HCT116 (cell line): ENCODE measurements around the gene TSPAN16. TPM values are rescaled to one million over a fixed set of nuclear protein-coding genes. Genes with fewer than 3 reads are reported as not detected.

ENCODE experiments used
- ATAC-seq: fragments of 200-7000 bp; cut with Tn5 transposase; 2 replicates; pipeline ENCODE4 v1.9.1; 2020; ENCODE audit warnings: mild to moderate bottlenecking, moderate library complexity
- BruUV-seq: library from RNA; stranded (reverse); fragments of 400-500 nt; replicated peaks from 2 replicates; lab custom pipeline; 2021; lab: Mats Ljungman, UMichigan
- CTCF ChIA-PET: fragments of 300-600 bp; sonication (Branson Sonifier 250); formaldehyde crosslinking; loops from one replicate; lab custom pipeline; 2021; ENCODE audit warnings: antibody characterized with exemption; lab: Charles Lee
- POLR2A ChIA-PET: fragments of 300-600, 350-600 bp; sonication (Branson Sonifier 250); formaldehyde crosslinking; loops from one replicate; lab custom pipeline; 2021; ENCODE audit warnings: antibody characterized with exemption; lab: Charles Lee
- RAD21 ChIA-PET, 2 experiments: fragments of 300-600 bp; sonication (Branson Sonifier 250); formaldehyde crosslinking; loops; one replicate each; lab custom pipeline; 2023; ENCODE audit warnings: low total read pairs in 2 of 2; ENCODE audit not compliant: uncharacterized antibody in 2 of 2, unreplicated experiment in 2 of 2, low non-redundant PET in 1 of 2; lab: Charles Lee
- DNase-seq: peaks from one replicate; pipeline ENCODE4 v3.0.0-alpha.2; 2010; ENCODE audit warnings: low read depth, low spot score
- H2AFZ ChIP-seq: fragments of 200-600 bp; shearing (Covaris generic), sonication (generic); 2 replicates; pipeline ENCODE4 v1.6.1; 2017; ENCODE audit warnings: low read depth, mixed run types, mixed read lengths, antibody characterized with exemption, low read length; ENCODE audit not compliant: poor library complexity, severe bottlenecking
- H3K27ac ChIP-seq: 2 replicates; pipeline ENCODE4 v1.5.1; 2012; ENCODE audit warnings: low read depth, low read length
- H3K27me3 ChIP-seq: fragments of 200-600 bp; sonication (generic); 2 replicates; pipeline ENCODE4 v1.6.1; 2016; ENCODE audit warnings: mixed run types, low read length, mixed read lengths; ENCODE audit not compliant: insufficient read depth
- H3K36me3 ChIP-seq, 2 experiments: fragments of 200-500 bp in 1 of 2; fragments of 200-600 bp in 1 of 2; sonication (Bioruptor generic) in 1 of 2; sonication (generic) in 1 of 2; 2 replicates each; pipeline versions ENCODE4 v1.5.1 to v1.6.1; 2014 to 2016; ENCODE audit warnings: low read length in 2 of 2, inconsistent platforms in 1 of 2, mixed read lengths in 1 of 2, mixed run types in 1 of 2; ENCODE audit not compliant: insufficient read depth in 2 of 2, control insufficient read depth in 1 of 2
- H3K4me1 ChIP-seq, 2 experiments: fragments of 200-600 bp in 1 of 2; sonication (generic) in 1 of 2; 2 replicates each; pipeline versions ENCODE4 v1.5.1 to v1.6.1; 2012 to 2017; ENCODE audit warnings: low read length in 2 of 2, inconsistent platforms in 1 of 2, mild to moderate bottlenecking in 1 of 2, mixed read lengths in 1 of 2, mixed run types in 1 of 2, moderate library complexity in 1 of 2; ENCODE audit not compliant: insufficient read depth in 2 of 2, control insufficient read depth in 1 of 2
- H3K4me2 ChIP-seq: fragments of 200-600 bp; sonication (generic); 2 replicates; pipeline ENCODE4 v1.6.1; 2017; ENCODE audit warnings: mixed run types, low read length, mixed read lengths
- H3K4me3 ChIP-seq, 2 experiments: fragments of 200-600 bp in 1 of 2; sonication (generic) in 1 of 2; replicated peaks in 1 of 2; 2 replicates each; pipeline ENCODE4 v1.5.1; 2011 to 2016; ENCODE audit warnings: low read length in 2 of 2, control low read depth in 1 of 2, low read depth in 1 of 2, mild to moderate bottlenecking in 1 of 2, mixed read lengths in 1 of 2, mixed run types in 1 of 2
- H3K79me2 ChIP-seq: fragments of 200-600 bp; sonication (generic); 2 replicates; pipeline ENCODE4 v1.6.1; 2017; ENCODE audit warnings: mild to moderate bottlenecking, mixed run types, low read length, moderate library complexity, mixed read lengths; ENCODE audit not compliant: insufficient read depth
- H3K9ac ChIP-seq: fragments of 200-600 bp; sonication (generic); 2 replicates; pipeline ENCODE4 v1.6.1; 2016; ENCODE audit warnings: low read length, mixed read lengths
- H3K9me2 ChIP-seq: fragments of 200-600 bp; sonication (generic), shearing (Covaris generic); 2 replicates; pipeline ENCODE4 v1.6.1; 2017; ENCODE audit warnings: mixed run types, mild to moderate bottlenecking, moderate library complexity; ENCODE audit not compliant: insufficient read depth
- H3K9me3 ChIP-seq, 2 experiments: fragments of 200-500 bp in 1 of 2; fragments of 200-600 bp in 1 of 2; sonication (Bioruptor generic) in 1 of 2; sonication (generic) in 1 of 2; 2 replicates each; pipeline ENCODE4 v1.6.1; 2014 to 2017; ENCODE audit warnings: low read length in 2 of 2, mixed read lengths in 2 of 2, inconsistent platforms in 1 of 2, low read depth in 1 of 2, mild to moderate bottlenecking in 1 of 2, mixed run types in 1 of 2, moderate library complexity in 1 of 2; ENCODE audit not compliant: control insufficient read depth in 1 of 2, insufficient read depth in 1 of 2
- H4K20me1 ChIP-seq: fragments of 200-600 bp; sonication (generic), shearing (Covaris generic); 2 replicates; pipeline ENCODE4 v1.6.1; 2017; ENCODE audit warnings: mixed run types, mild to moderate bottlenecking, moderate library complexity; ENCODE audit not compliant: insufficient read depth
- ATF3 ChIP-seq: IDR thresholded peaks from 2 replicates; pipeline ENCODE4 v1.6.1; 2012
- CBX3 ChIP-seq: IDR thresholded peaks from 2 replicates; pipeline ENCODE4 v1.6.1; 2012; ENCODE audit warnings: low read depth
- CEBPB ChIP-seq: IDR thresholded peaks from 2 replicates; pipeline ENCODE4 v1.6.1; 2012; ENCODE audit warnings: low read depth
- EGR1 ChIP-seq: IDR thresholded peaks from 2 replicates; pipeline ENCODE4 v1.6.1; 2012; ENCODE audit warnings: low read depth
- ELF1 ChIP-seq: IDR thresholded peaks from 2 replicates; pipeline ENCODE4 v1.6.1; 2012; ENCODE audit warnings: low read depth, borderline replicate concordance
- EZH2 ChIP-seq: fragments of 200-600 bp; sonication (generic); IDR thresholded peaks from 2 replicates; pipeline ENCODE4 v1.6.1; 2017; ENCODE audit warnings: antibody characterized with exemption, mixed run types
- FOSL1 ChIP-seq: IDR thresholded peaks from 2 replicates; pipeline ENCODE4 v1.6.1; 2012; ENCODE audit warnings: low read depth
- JUND ChIP-seq: IDR thresholded peaks from 2 replicates; pipeline ENCODE4 v1.6.1; 2012
- POLR2A ChIP-seq: IDR thresholded peaks from 2 replicates; pipeline ENCODE4 v1.7.0; 2011; ENCODE audit warnings: borderline replicate concordance; ENCODE audit not compliant: insufficient read depth, insufficient read length; ENCODE audit errors: extremely low read depth
- RAD21 ChIP-seq: IDR thresholded peaks from 2 replicates; pipeline ENCODE4 v1.6.1; 2012; ENCODE audit warnings: low read depth, mild to moderate bottlenecking
- REST ChIP-seq: IDR thresholded peaks from 2 replicates; pipeline ENCODE4 v1.6.1; 2012; ENCODE audit warnings: low read depth
- SIN3A ChIP-seq: IDR thresholded peaks from 2 replicates; pipeline ENCODE4 v1.6.1; 2012; ENCODE audit warnings: low read depth
- SRF ChIP-seq: IDR thresholded peaks from 2 replicates; pipeline ENCODE4 v1.6.1; 2012; ENCODE audit warnings: low read depth
- TCF7L2 ChIP-seq: IDR thresholded peaks from 2 replicates; pipeline ENCODE4 v1.7.0; 2011; ENCODE audit warnings: borderline replicate concordance, inconsistent platforms; ENCODE audit not compliant: insufficient read depth, insufficient read length; ENCODE audit errors: extremely low read depth
- YY1 ChIP-seq: IDR thresholded peaks from 2 replicates; pipeline ENCODE4 v1.6.1; 2011; ENCODE audit warnings: low read length, low read depth, moderate library complexity, mild to moderate bottlenecking; ENCODE audit not compliant: insufficient replicate concordance; ENCODE audit errors: extremely low read depth
- ZBTB33 ChIP-seq: IDR thresholded peaks from 2 replicates; pipeline ENCODE4 v1.6.1; 2011; ENCODE audit warnings: mild to moderate bottlenecking, low read length, moderate library complexity; ENCODE audit not compliant: insufficient replicate concordance; ENCODE audit errors: extremely low read depth
- ZFX ChIP-seq: fragments of 450-650 bp; IDR thresholded peaks from 2 replicates; pipeline ENCODE4 v1.6.1; 2017
- ZNF274 ChIP-seq: fragments of 200-500 bp; sonication (Bioruptor generic); IDR thresholded peaks from 2 replicates; pipeline ENCODE4 v1.6.1; 2014; ENCODE audit warnings: mild to moderate bottlenecking, low read depth, low read length, inconsistent platforms
- intact Hi-C: fragments of 100-400 bp; cut with micrococcal nuclease; formaldehyde crosslinking; loops from 2 replicates; pipeline ENCODE4 v1.10.0; 2022
- total RNA-seq: library from RNA; stranded (reverse); gene quantifications from one replicate; pipeline ENCODE4 v1.2.1, GENCODE V29; 2021; ENCODE audit not compliant: unreplicated experiment

Gene TSPAN16
- total RNA-seq, 1 experiment from 2014 or later, result not detected

- TF ChIP-seq REST (no peak), EGR1 (no peak), TCF7L2 (no peak), YY1 (no peak), ZBTB33 (no peak), SIN3A (no peak)
Measured at GRCh38 chr19:11363881-11364280, 67.9 kb downstream of the TSPAN16 start (continued).

GRCh38 chr19:11364296-11364904, 68.4 kb downstream of the TSPAN16 start:
- H3K27ac ChIP-seq, result no peak overlapping the region
- H3K36me3 ChIP-seq, result peaks cover 0 to 2% of the 10 kb centered on the region in 2 experiments; a peak in 1 of 4 replicates
- no peaks in the 10 kb centered on the region for H3K79me2 ChIP-seq
- RAD21 ChIA-PET, result no interaction called here
- intact Hi-C loops, result no loop called here
- peaks cover 5 to 10% of the 10 kb centered on the region in 2 experiments for H3K4me1 ChIP-seq
- ATAC-seq (no peak), DNase-seq (no peak)
- H4K20me1 ChIP-seq, result no peaks in the 10 kb centered on the region
- no peak overlapping the region for H3K4me2 ChIP-seq
- no TSS peak for BruUV-seq
- H3K4me3 ChIP-seq, result no peak overlapping the region
- no peaks in the 10 kb centered on the region for H3K9me2 ChIP-seq
- no peak overlapping the region for H2AFZ ChIP-seq
- H3K27me3 ChIP-seq, result no peaks in the 10 kb centered on the region
- H3K9ac ChIP-seq, result no peak overlapping the region
- CTCF ChIA-PET, result no interaction called here
- POLR2A ChIA-PET, result interaction anchor here (0.7 kb wide), 1 partner anchor 11 kb away, joined by 3 read pairs; no protein-coding TSS in a partner anchor
- H3K9me3 ChIP-seq, result no peaks in the 10 kb centered on the region
- no peak for TF ChIP-seq ATF3
- TF ChIP-seq SRF, result no peak
- TF ChIP-seq JUND, result no peak
- TF ChIP-seq RAD21, result no peak
- TF ChIP-seq ZBTB33, result no peak
- no peak for TF ChIP-seq CBX3
- TF ChIP-seq ZFX, result no peak
- TF ChIP-seq POLR2A, result no peak
- TF ChIP-seq ZNF274, result no peak
- TF ChIP-seq ELF1, result no peak
- no peak for TF ChIP-seq EZH2
- TF ChIP-seq FOSL1, result no peak
- TF ChIP-seq YY1, result no peak
- TF ChIP-seq TCF7L2, result no peak
- TF ChIP-seq CEBPB, result no peak
- TF ChIP-seq SIN3A, result no peak
